Stromal cell of bone marrow (primary cell): ENCODE data around the gene DZIP1L.
"Not testable (repeated sequence)": the region's sequence is repeated elsewhere in the genome, so short reads cannot be mapped to it uniquely, and the experiment has no call there.

Experiments used
- DNase-seq: peaks from one replicate; pipeline ENCODE4 v3.0.0-alpha.2; 2012; ENCODE audit warnings: low read depth

The DZIP1L gene, protein sequence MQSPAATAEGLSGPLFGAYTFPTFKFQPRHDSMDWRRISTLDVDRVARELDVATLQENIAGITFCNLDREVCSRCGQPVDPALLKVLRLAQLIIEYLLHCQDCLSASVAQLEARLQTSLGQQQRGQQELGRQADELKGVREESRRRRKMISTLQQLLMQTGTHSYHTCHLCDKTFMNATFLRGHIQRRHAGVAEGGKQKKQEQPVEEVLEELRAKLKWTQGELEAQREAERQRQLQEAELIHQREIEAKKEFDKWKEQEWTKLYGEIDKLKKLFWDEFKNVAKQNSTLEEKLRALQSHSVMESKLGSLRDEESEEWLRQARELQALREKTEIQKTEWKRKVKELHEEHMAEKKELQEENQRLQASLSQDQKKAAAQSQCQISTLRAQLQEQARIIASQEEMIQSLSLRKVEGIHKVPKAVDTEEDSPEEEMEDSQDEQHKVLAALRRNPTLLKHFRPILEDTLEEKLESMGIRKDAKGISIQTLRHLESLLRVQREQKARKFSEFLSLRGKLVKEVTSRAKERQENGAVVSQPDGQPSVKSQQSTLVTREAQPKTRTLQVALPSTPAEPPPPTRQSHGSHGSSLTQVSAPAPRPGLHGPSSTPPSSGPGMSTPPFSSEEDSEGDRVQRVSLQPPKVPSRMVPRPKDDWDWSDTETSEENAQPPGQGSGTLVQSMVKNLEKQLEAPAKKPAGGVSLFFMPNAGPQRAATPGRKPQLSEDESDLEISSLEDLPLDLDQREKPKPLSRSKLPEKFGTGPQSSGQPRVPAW

GRCh38 chr3:138114988-138115971 is at the start of gene DZIP1L:
Gene DZIP1L, minus strand, starts transcription at chr3:138115608. Its CDS starts 11,637 bp downstream, at chr3:138103971.
- peak; percentile 57 for DNase-seq

DNA sequence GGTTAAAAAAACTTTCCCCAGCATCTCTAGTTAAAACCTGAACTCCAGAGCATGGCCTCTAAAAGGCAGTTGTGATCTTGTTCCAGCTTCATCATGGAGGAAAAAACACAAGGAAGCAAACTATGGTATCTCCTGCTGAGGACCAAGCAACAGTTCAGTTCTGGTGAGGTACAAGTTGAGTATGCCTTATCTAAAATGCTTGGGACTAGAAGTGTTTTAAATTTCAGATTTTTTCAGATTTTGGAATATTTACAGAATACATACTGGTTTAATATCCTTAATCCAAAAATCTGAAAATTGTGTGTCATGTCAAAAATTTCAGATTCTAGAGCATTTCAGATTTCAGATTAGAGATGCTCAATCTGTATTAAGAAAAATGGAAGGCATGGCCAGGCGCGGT is 49.7 kb upstream of the DZIP1L start:
- no peak for DNase-seq

GRCh38 chr3:138157743-138158142 is 42.3 kb upstream of the DZIP1L start:
- DNase-seq, result no peak

DNA sequence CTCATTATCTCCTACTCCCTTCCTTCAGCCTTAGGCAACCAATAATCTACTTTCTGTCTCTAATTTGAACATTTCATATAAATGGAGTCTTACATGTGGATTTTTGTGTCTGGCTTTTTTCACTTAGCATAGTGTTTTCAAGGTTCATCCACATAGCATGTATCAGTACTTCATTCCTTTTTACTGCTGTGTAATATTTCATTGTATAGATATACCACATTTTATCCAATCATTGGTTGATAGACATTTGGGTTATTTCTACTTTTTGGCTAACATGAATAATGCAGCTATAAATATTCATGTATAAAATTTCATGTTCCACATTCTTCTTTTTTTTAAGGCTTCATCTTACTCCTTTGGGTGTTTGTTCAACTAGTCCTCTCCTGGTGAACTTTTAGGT is 39.1 kb upstream of the DZIP1L start:
- no peak for DNase-seq

- DNase-seq, result no peak
These were observed 33.1 kb upstream of the DZIP1L start for GRCh38 chr3:138148503-138148902.

GRCh38 chr3:138142181-138142580 is 26.8 kb upstream of the DZIP1L start:
- not testable (repeated sequence) for DNase-seq

GRCh38 chr3:138140940-138141339 is 25.5 kb upstream of the DZIP1L start:
- no peak for DNase-seq

DNA sequence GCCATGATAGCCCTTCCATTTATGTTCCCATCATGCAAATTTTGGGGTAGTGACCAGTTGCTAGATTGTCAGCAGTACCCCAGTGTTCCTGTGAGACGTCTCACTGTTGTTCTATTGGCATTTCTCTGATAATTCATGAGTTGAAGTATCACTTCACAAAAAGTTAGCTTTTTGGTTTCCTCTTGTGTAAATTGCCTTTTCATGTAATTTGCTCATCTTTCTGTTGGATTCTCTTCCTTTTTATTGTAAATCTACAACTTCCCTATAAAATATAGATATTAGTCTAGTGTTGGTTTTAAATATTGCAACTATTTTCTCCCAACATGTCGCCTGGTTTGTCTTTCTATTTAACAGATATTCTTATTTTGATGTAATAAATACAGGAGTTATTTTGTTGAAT is 24.3 kb upstream of the DZIP1L start:
- DNase-seq, result no peak

DNA sequence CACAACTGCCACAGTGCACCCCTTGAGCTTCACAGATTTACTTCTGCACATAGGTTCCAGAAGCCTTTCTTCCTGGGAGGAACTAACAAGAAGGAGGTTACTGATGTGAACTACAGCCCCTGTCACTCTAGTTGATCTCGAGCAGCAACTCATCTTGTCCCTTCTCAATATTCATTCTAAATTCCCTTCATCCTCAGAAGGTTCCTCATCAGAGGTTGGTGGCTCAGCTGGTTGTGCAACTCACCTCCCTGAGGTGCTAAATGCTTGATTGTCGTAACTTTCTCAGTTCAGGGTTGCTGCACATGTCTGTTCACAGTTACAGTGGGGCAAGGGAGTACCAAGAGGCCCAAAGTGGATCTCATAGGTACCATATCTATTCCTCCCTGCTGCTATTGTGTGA is 22.5 kb upstream of the DZIP1L start:
- no peak for DNase-seq

DNA sequence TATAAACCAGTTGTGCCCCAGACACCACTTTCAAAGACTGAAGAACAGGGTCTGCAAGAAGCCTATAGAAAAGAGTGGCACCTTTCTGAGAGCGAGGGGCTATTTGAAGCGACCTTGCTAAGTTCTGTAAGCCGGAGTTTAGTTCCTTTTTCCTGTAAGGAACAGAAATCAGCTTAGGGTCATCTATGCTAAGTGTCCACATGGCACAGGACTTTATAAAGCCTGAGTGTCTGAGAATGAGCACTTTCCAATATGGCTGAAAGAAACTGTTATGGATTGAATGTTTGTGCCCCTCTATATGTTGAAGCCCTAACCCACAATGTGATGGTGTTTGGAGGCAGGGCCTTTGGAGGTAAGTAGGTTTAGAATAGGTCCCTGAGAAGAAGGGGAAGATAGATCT is 20.8 kb upstream of the DZIP1L start:
- DNase-seq, result no peak

DNA sequence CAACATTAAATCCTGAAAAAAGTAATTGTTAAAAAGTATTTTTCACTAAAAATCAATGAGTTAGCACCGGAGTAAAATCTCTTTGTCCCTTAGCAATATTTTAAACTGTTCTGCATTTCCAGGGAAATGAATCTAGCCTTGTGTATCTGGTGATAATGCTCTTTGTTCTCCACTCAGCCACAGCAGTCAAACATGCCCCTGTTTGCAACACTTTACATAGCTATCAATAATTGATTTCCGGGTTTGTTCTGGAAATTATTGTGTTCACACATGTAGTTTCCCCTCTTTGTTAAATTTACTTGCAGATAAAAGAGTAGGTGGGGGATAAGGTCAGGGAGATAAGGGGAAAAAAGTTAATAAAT is 20.4 kb upstream of the DZIP1L start:
- DNase-seq, result no peak

GRCh38 chr3:138135146-138135832 is 19.9 kb upstream of the DZIP1L start:
- DNase-seq, result no peak

- DNase-seq, result no peak
These were observed 16.8 kb upstream of the DZIP1L start, which contains the start of gene A4GNT for GRCh38 chr3:138132239-138132638. Gene A4GNT, minus strand, starts transcription at chr3:138132390. Its CDS starts 1,134 bp downstream, at chr3:138131256.

DNA sequence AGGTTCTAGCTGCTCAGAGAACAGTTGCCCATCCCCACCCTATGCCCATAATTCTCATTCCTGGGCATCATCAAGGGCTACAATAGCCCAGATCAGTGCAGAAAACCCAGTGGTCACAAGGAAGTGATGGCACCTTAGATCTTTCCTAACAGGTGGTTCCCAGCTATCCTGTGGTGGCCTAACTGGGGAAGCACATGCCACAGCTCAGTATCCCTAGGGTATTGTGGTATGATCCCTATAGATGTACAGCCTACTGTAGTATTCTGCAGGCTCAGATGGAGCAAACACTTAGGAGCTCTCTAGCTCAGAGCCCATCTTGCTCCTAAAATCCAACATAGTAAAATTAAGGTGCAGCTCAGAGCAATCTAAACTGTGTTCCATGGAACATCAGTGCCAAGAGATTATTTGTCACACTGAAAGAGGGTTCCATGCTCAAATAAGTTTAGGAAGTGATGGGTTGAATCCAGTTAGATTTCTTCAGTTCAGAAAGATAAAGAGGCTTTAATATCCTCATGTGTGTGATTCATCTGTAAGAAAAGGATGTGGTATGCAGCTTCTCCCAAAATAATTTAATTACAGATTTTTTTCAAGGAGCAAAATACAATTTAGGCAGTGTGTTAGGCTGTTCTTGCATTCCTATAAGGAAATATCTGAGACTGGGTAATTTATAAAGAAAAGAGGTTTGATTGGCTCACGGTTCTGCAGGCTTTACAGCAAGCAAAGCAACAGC is 12.4 kb upstream of the DZIP1L start:
- DNase-seq, result no peak

- DNase-seq, result no peak
These were observed 10.3 kb upstream of the DZIP1L start for GRCh38 chr3:138125548-138126221.

- no peak for DNase-seq
These were observed 9.4 kb upstream of the DZIP1L start for GRCh38 chr3:138124706-138125355.

- no peak for DNase-seq
These were observed 8.8 kb upstream of the DZIP1L start for GRCh38 chr3:138124188-138124587.

- DNase-seq, result no peak
These were observed 4.0 kb upstream of the DZIP1L start for GRCh38 chr3:138119423-138119766.

GRCh38 chr3:138118612-138119422 is 3.4 kb upstream of the DZIP1L start:
- DNase-seq, result peak; percentile 54
